H1 (cell line): Measurements from ENCODE around the gene CMC1. TPM values are rescaled to one million over a fixed set of nuclear protein-coding genes. Genes with fewer than 3 reads are reported as not detected.

Experiments used
- CTCF ChIA-PET: fragments of 300-600 bp; sonication (Branson Sonifier 250); formaldehyde crosslinking; loops from one replicate; lab custom pipeline; 2021; ENCODE audit not compliant: partially characterized antibody; lab: Charles Lee
- POLR2A ChIA-PET: fragments of 300-600 bp; sonication (Branson Sonifier 250); formaldehyde crosslinking; loops from one replicate; lab custom pipeline; 2021; ENCODE audit warnings: inconsistent platforms; ENCODE audit not compliant: partially characterized antibody; lab: Charles Lee
- DNase-seq, 2 experiments: peaks; one replicate each; pipeline versions ENCODE4 v3.0.0 to v3.0.0-alpha.2; 2010 to 2022; ENCODE audit warnings: low spot score in 2 of 2, low read depth in 1 of 2, mixed read lengths in 1 of 2
- FAIRE-seq: peaks from 2 replicates; lab custom pipeline; 2011; peaks lifted over from hg19 to GRCh38; lab: Jason Lieb, UNC
- H2AFZ ChIP-seq: 2 replicates; pipeline ENCODE4 v1.8.1; 2012; ENCODE audit warnings: low read length, inconsistent platforms
- H2AK5ac ChIP-seq: 2 replicates; pipeline ENCODE4 v1.6.1; 2013; ENCODE audit warnings: low read depth, low read length
- H2BK120ac ChIP-seq: replicated peaks from 2 replicates; pipeline ENCODE3; 2013; ENCODE audit warnings: low read depth, low read length, inconsistent platforms
- H2BK12ac ChIP-seq: 2 replicates; pipeline ENCODE4 v1.6.1; 2013; ENCODE audit warnings: low read depth, low read length
- H2BK15ac ChIP-seq: 2 replicates; pipeline ENCODE4 v1.6.1; 2013; ENCODE audit warnings: low read length
- H2BK20ac ChIP-seq: 2 replicates; pipeline ENCODE4 v1.6.1; 2013; ENCODE audit warnings: low read length
- H2BK5ac ChIP-seq: 2 replicates; pipeline ENCODE4 v1.6.1; 2013; ENCODE audit warnings: low read depth, low read length
- H3K14ac ChIP-seq: 2 replicates; pipeline ENCODE4 v1.6.1; 2013; ENCODE audit warnings: inconsistent platforms; ENCODE audit not compliant: insufficient read length
- H3K18ac ChIP-seq: 2 replicates; pipeline ENCODE4 v1.6.1; 2013; ENCODE audit warnings: low read length; ENCODE audit errors: extremely low read depth
- H3K23ac ChIP-seq: 2 replicates; pipeline ENCODE4 v1.6.1; 2013; ENCODE audit warnings: inconsistent platforms; ENCODE audit not compliant: insufficient read length
- H3K23me2 ChIP-seq: 2 replicates; pipeline ENCODE4 v1.6.1; 2013; ENCODE audit warnings: low read depth, low read length
- H3K27ac ChIP-seq: 2 replicates; pipeline ENCODE4 v1.6.1; 2011; ENCODE audit warnings: low read depth, low read length, inconsistent platforms
- H3K27me3 ChIP-seq, 4 experiments: replicated peaks in 1 of 4; 1 replicate in 1 of 4; 2 replicates in 3 of 4; pipeline versions ENCODE4 v1.6.1 to v1.8.1; 2011 to 2013; ENCODE audit warnings: low read length in 3 of 4, mild to moderate bottlenecking in 3 of 4, inconsistent platforms in 2 of 4, mixed read lengths in 2 of 4, moderate library complexity in 1 of 4; ENCODE audit not compliant: control insufficient read depth in 3 of 4, insufficient read depth in 3 of 4; ENCODE audit errors: extremely low read depth in 1 of 4
- H3K36me3 ChIP-seq, 4 experiments: 2 replicates each; pipeline versions ENCODE4 v1.6.1 to v1.8.1; 2011 to 2013; ENCODE audit warnings: mild to moderate bottlenecking in 4 of 4, low read length in 3 of 4, moderate library complexity in 2 of 4, control low read depth in 1 of 4, inconsistent platforms in 1 of 4; ENCODE audit not compliant: insufficient read depth in 4 of 4, control insufficient read depth in 2 of 4
- H3K4ac ChIP-seq: replicated peaks from 2 replicates; pipeline ENCODE3; 2013; ENCODE audit warnings: low read length, low read depth, mixed read lengths, inconsistent platforms; ENCODE audit not compliant: insufficient read length
- H3K4me1 ChIP-seq, 4 experiments: replicated peaks in 1 of 4; 1 replicate in 1 of 4; 2 replicates in 3 of 4; pipeline versions ENCODE4 v1.6.1 to v1.8.1; 2011 to 2013; ENCODE audit warnings: low read length in 3 of 4, inconsistent platforms in 2 of 4, mixed read lengths in 1 of 4; ENCODE audit not compliant: insufficient read depth in 4 of 4, control insufficient read depth in 3 of 4
- H3K4me2 ChIP-seq, 2 experiments: 2 replicates each; pipeline versions ENCODE4 v1.6.1 to v1.8.1; 2011 to 2013; ENCODE audit warnings: low read depth in 2 of 2, low read length in 2 of 2, control low read depth in 1 of 2, inconsistent platforms in 1 of 2, mild to moderate bottlenecking in 1 of 2; ENCODE audit not compliant: insufficient read depth in 1 of 2
- H3K4me3 ChIP-seq, 4 experiments: fragments of 200-600, 300-600 bp in 1 of 4; sonication (generic), shearing (Covaris generic), sonication (Bioruptor Twin) in 1 of 4; 2 replicates each; pipeline versions ENCODE4 v1.5.1 to v1.8.1; 2011 to 2016; ENCODE audit warnings: low read length in 4 of 4, low read depth in 3 of 4, control low read depth in 2 of 4, inconsistent platforms in 2 of 4, mild to moderate bottlenecking in 2 of 4, mixed read lengths in 1 of 4, moderate library complexity in 1 of 4; ENCODE audit not compliant: insufficient read depth in 2 of 4; ENCODE audit errors: extremely low read depth in 1 of 4
- H3K56ac ChIP-seq: replicated peaks from 2 replicates; pipeline ENCODE3; 2013; ENCODE audit warnings: low read depth, mild to moderate bottlenecking, mixed read lengths, low read length, inconsistent platforms; ENCODE audit not compliant: insufficient read length
- H3K79me1 ChIP-seq: 2 replicates; pipeline ENCODE4 v1.6.1; 2013; ENCODE audit warnings: low read depth, low read length, control low read depth
- H3K79me2 ChIP-seq, 2 experiments: 2 replicates each; pipeline versions ENCODE4 v1.6.1 to v1.8.1; 2012 to 2013; ENCODE audit warnings: low read length in 2 of 2, mild to moderate bottlenecking in 2 of 2, inconsistent platforms in 1 of 2; ENCODE audit not compliant: insufficient read depth in 2 of 2, control insufficient read depth in 1 of 2
- H3K9ac ChIP-seq, 4 experiments: replicated peaks in 1 of 4; 1 replicate in 1 of 4; 2 replicates in 3 of 4; pipeline versions ENCODE4 v1.6.1 to v1.8.1; 2011 to 2013; ENCODE audit warnings: low read depth in 3 of 4, low read length in 3 of 4, control low read depth in 2 of 4, mild to moderate bottlenecking in 2 of 4, moderate library complexity in 2 of 4, inconsistent platforms in 1 of 4; ENCODE audit errors: extremely low read depth in 1 of 4
- H3K9me3 ChIP-seq, 2 experiments: 2 replicates each; pipeline versions ENCODE4 v1.6.1 to v1.8.1; 2012 to 2013; ENCODE audit warnings: mild to moderate bottlenecking in 2 of 2, moderate library complexity in 2 of 2, control low read depth in 1 of 2, inconsistent platforms in 1 of 2, low read depth in 1 of 2, low read length in 1 of 2, mixed read lengths in 1 of 2; ENCODE audit not compliant: insufficient read depth in 2 of 2
- H4K20me1 ChIP-seq, 2 experiments: replicated peaks in 1 of 2; 2 replicates each; pipeline versions ENCODE3 to v1.8.1; 2011 to 2013; ENCODE audit warnings: inconsistent platforms in 2 of 2, low read length in 2 of 2, mild to moderate bottlenecking in 1 of 2; ENCODE audit not compliant: insufficient read depth in 2 of 2, control insufficient read depth in 1 of 2
- H4K5ac ChIP-seq: 2 replicates; pipeline ENCODE4 v1.6.1; 2013; ENCODE audit warnings: low read length, low read depth, mixed read lengths, inconsistent platforms; ENCODE audit not compliant: insufficient read length
- H4K8ac ChIP-seq: 2 replicates; pipeline ENCODE4 v1.8.0; 2013; ENCODE audit warnings: mild to moderate bottlenecking, moderate library complexity, low read length, inconsistent platforms; ENCODE audit not compliant: insufficient read depth; ENCODE audit errors: extremely low read depth
- H4K91ac ChIP-seq: replicated peaks from 2 replicates; pipeline ENCODE3; 2013; ENCODE audit warnings: low read length, mixed read lengths, inconsistent platforms; ENCODE audit not compliant: insufficient read length
- CTCF ChIP-seq, 3 experiments: IDR thresholded peaks; 1 replicate in 2 of 3; 2 replicates in 1 of 3; pipeline versions ENCODE4 v1.5.1 to v1.6.1; 2011; ENCODE audit warnings: low read length in 3 of 3, mild to moderate bottlenecking in 3 of 3, inconsistent platforms in 2 of 3, low read depth in 1 of 3, moderate library complexity in 1 of 3; ENCODE audit not compliant: insufficient read depth in 1 of 3; ENCODE audit errors: control extremely low read depth in 1 of 3
- POLR2AphosphoS5 ChIP-seq: IDR thresholded peaks from 2 replicates; pipeline ENCODE4 v1.6.1; 2011; ENCODE audit warnings: low read depth, low read length
- WGBS, 2 experiments: shearing (Covaris generic) in 1 of 2; methylation state at CpG; one replicate each; pipeline versions ENCODE4 v1.1.6 to v1.1.7; 2013 to 2015; ENCODE audit warnings: low lambda C conversion rate in 2 of 2, mixed read lengths in 2 of 2, inconsistent platforms in 1 of 2, low coverage in 1 of 2, missing lambda C conversion rate in 1 of 2; ENCODE audit not compliant: insufficient replicate concordance in 2 of 2, insufficient coverage in 1 of 2, insufficient read length in 1 of 2; ENCODE audit errors: extremely low coverage in 1 of 2, missing lambda C conversion rate in 1 of 2; 5-methylcytosine and 5-hydroxymethylcytosine counted together
- polyA plus RNA-seq, 7 experiments: library from polyadenylated mRNA; depleted of rRNA in 3 of 7; stranded (reverse) in 5 of 7; unstranded in 2 of 7; fragments of >200 nt in 5 of 7; fragments of 200-250 nt in 2 of 7; gene quantifications; 1 replicate in 5 of 7; 2 replicates in 1 of 7; 4 replicates in 1 of 7; pipeline versions ENCODE4 v1.2.1 to v1.2.3, GENCODE V29; 2011 to 2013; ENCODE audit warnings: missing spikeins in 2 of 7, mixed read lengths in 2 of 7
- total RNA-seq: library from RNA; stranded (reverse); fragmentation: NEBNext Ultra II Directional; extraction: Animal tissue kit (Norgen Biotek cat#: 25700); gene quantifications from 2 replicates; pipeline ENCODE4 v1.2.1, GENCODE V29; 2021

The CMC1 gene
- total and polyA plus RNA-seq, 2 of the 8 experiments (the other 6 are each of a cell fraction or from before 2014, with no cell fraction given) = 11.4 to 19.4 TPM

GRCh38 chr3:28240441-28240840 is 978 bp upstream of the CMC1 start:
- peak; percentile 23 to 63 for DNase-seq
- H3K9ac ChIP-seq = no peak overlapping the region
- H3K23ac ChIP-seq = no peak overlapping the region
- H3K14ac ChIP-seq = no peak overlapping the region
- H3K4me2 ChIP-seq = peak overlapping the region; percentile 69 to 83
- 10% methylated on average over 7 of the region's 7 CpGs; no CpG with 5 or more reads in 1 of the 2 experiments for WGBS, 2 experiments
- H4K20me1 ChIP-seq = no peaks in the 10 kb centered on the region
- H2BK5ac ChIP-seq = peak overlapping the region; percentile 2; the same call in 1 of the 2 replicates
- H3K4me3 ChIP-seq = peak overlapping the region; percentile 76 to 85 (median 78); a peak in 5 of 8 replicates
- H3K23me2 ChIP-seq = no peaks in the 10 kb centered on the region
- peaks cover 0 to 37% of the 10 kb centered on the region in 2 experiments; a peak in 3 of 4 replicates for H3K79me2 ChIP-seq
- H2BK15ac ChIP-seq = no peak overlapping the region
- ChIA-PET CTCF (interaction anchor here (0.7 to 2.5 kb wide), 5 partner anchors 15 to 529 kb away, joined by 3 to 5 read pairs (median 3); no protein-coding TSS in a partner anchor), POLR2A (interaction anchor here (1.3 to 2.1 kb wide), 5 partner anchors 11 to 108 kb away, joined by 3 to 6 read pairs (median 5); partner anchors contain the start of genes AZI2 and ZCWPW2)
- no peak overlapping the region; the same call in 1 of the 2 replicates for H3K18ac ChIP-seq
- H3K36me3 ChIP-seq = no peaks in the 10 kb centered on the region
- no peak overlapping the region for H4K5ac ChIP-seq
- H2BK20ac ChIP-seq = no peak overlapping the region
- H2BK120ac ChIP-seq = no peak overlapping the region
- H2BK12ac ChIP-seq = no peak overlapping the region; the same call in 1 of the 2 replicates
- TF ChIP-seq CTCF (IDR thresholded peaks at IDR 0.05; ENCODE audit: control extremely low read depth in 1 of 3, insufficient read depth in 1 of 3, low read depth in 1 of 3, low read length in 3 of 3) (no peak), POLR2AphosphoS5 (0 out of 2 replicates have a peak, but pooled peaks have one; percentile 17)
- no peaks in the 10 kb centered on the region for H3K9me3 ChIP-seq
- H2AFZ ChIP-seq = peak overlapping the region; percentile 73
- H3K79me1 ChIP-seq = no peaks in the 10 kb centered on the region; the same call in 1 of the 2 replicates
- no peak overlapping the region for H2AK5ac ChIP-seq
- no peaks in the 10 kb centered on the region for H3K27me3 ChIP-seq
- no peak for FAIRE-seq
- no peak overlapping the region for H4K8ac ChIP-seq
- no peak overlapping the region for H3K4ac ChIP-seq
- H3K4me1 ChIP-seq = peaks cover 0 to 18% (median 10%) of the 10 kb centered on the region in 4 experiments; a peak in 6 of 7 replicates
- no peak overlapping the region for H4K91ac ChIP-seq
- H3K56ac ChIP-seq = no peak overlapping the region
- H3K27ac ChIP-seq = no peak overlapping the region
